K562 (cell line): Measurements from ENCODE around the gene GEMIN5. TPM values are rescaled to one million over a fixed set of nuclear protein-coding genes. Genes with fewer than 3 reads are reported as not detected.

ENCODE experiments used
- ARNT ChIP-seq, 2 experiments: fragments of 450-650 bp; IDR thresholded peaks; 2 replicates each; pipeline ENCODE4 v1.6.1; 2016; ENCODE audit warnings: mild to moderate bottlenecking in 1 of 2
- BDP1 ChIP-seq: IDR thresholded peaks from 3 replicates; pipeline ENCODE4 v1.6.1; 2011; ENCODE audit not compliant: insufficient read length, insufficient read depth
- CBFA2T2 ChIP-seq: fragments of 450-650 bp; conservative IDR thresholded peaks from 2 replicates; pipeline ENCODE4 v1.6.1; 2017; ENCODE audit warnings: mild to moderate bottlenecking
- E4F1 ChIP-seq: fragments of 250-450 bp; sonication (Bioruptor Pico); IDR thresholded peaks from 2 replicates; pipeline ENCODE4 v1.5.0; 2021; ENCODE audit warnings: mild to moderate bottlenecking, borderline replicate concordance
- FOXM1 ChIP-seq, 2 experiments: fragments of 450-650 bp in 1 of 2; sonication (generic) in 1 of 2; formaldehyde crosslinking in 1 of 2; IDR thresholded peaks; 2 replicates each; pipeline versions ENCODE4 v1.6.1 to v1.9.0; 2017 to 2022; ENCODE audit warnings: low read depth in 2 of 2, mild to moderate bottlenecking in 2 of 2, missing genetic modification reagents in 1 of 2, moderate library complexity in 1 of 2
- MECOM ChIP-seq: fragments of 250-450 bp; sonication (Bioruptor Pico); IDR thresholded peaks from 2 replicates; pipeline ENCODE4 v1.8.0; 2022; ENCODE audit warnings: inconsistent platforms
- NR4A1 ChIP-seq, 2 experiments: fragments of 250-450 bp in 1 of 2; fragments of 450-650 bp in 1 of 2; sonication (Bioruptor Pico) in 1 of 2; IDR thresholded peaks; 2 replicates each; pipeline versions ENCODE4 v1.4.0 to v1.6.1; 2016 to 2020; ENCODE audit warnings: mild to moderate bottlenecking in 2 of 2, missing compliant biosample characterization in 1 of 2, missing genetic modification characterization in 1 of 2, moderate library complexity in 1 of 2
- PHB2 ChIP-seq: fragments of 450-650 bp; IDR thresholded peaks from 2 replicates; pipeline ENCODE4 v1.6.1; 2017; ENCODE audit warnings: low read depth
- PRPF4 ChIP-seq: fragments of 200-400 bp; formaldehyde crosslinking; IDR thresholded peaks from one replicate; pipeline ENCODE4 v1.6.1; 2017; ENCODE audit warnings: low read length, low read depth, mild to moderate bottlenecking; ENCODE audit not compliant: insufficient read depth, poor library complexity, severe bottlenecking
- SAFB2 ChIP-seq: fragments of 200-400 bp; formaldehyde crosslinking; IDR thresholded peaks from 2 replicates; pipeline ENCODE4 v1.6.1; 2018; ENCODE audit warnings: borderline replicate concordance, low read length, low read depth, moderate library complexity; ENCODE audit not compliant: severe bottlenecking
- SMARCA5 ChIP-seq: fragments of 450-650 bp; IDR thresholded peaks from 2 replicates; pipeline ENCODE4 v1.6.1; 2016
- TBL1XR1 ChIP-seq, 2 experiments: IDR thresholded peaks; 2 replicates each; pipeline ENCODE4 v1.6.1; 2012; ENCODE audit warnings: improper control_type of control experiment in 2 of 2, low read length in 2 of 2, mild to moderate bottlenecking in 1 of 2
- TBP ChIP-seq: optimal IDR thresholded peaks from 2 replicates; pipeline ENCODE3; 2011; ENCODE audit warnings: low read depth, low read length, improper control_type of control experiment
- THAP12 ChIP-seq: fragments of 250-450 bp; sonication (Bioruptor Pico); IDR thresholded peaks from 2 replicates; pipeline ENCODE4 v1.9.0; 2021; ENCODE audit warnings: mild to moderate bottlenecking, inconsistent platforms
- ZBTB1 ChIP-seq: sonication (generic); formaldehyde crosslinking; IDR thresholded peaks from 2 replicates; pipeline ENCODE4 v1.8.1; 2023; ENCODE audit warnings: missing genetic modification reagents, low read depth, mild to moderate bottlenecking, borderline replicate concordance
- ZNF347 ChIP-seq: fragments of 450-650 bp; formaldehyde crosslinking; IDR thresholded peaks from 2 replicates; pipeline ENCODE4 v1.4.0; 2020; ENCODE audit warnings: low read depth, mild to moderate bottlenecking, moderate library complexity
- ZNF384 ChIP-seq: IDR thresholded peaks from 2 replicates; pipeline ENCODE4 v1.6.1; 2012; ENCODE audit warnings: low read depth, low read length, improper control_type of control experiment
- ZNF57 ChIP-seq: fragments of 450-650 bp; formaldehyde crosslinking; IDR thresholded peaks from 2 replicates; pipeline ENCODE4 v1.4.0; 2020; ENCODE audit warnings: mild to moderate bottlenecking, moderate library complexity
- ZNF717 ChIP-seq: fragments of 250-450 bp; sonication (Bioruptor Pico); IDR thresholded peaks from 2 replicates; pipeline ENCODE4 v1.5.0; 2021
- polyA plus RNA-seq, 8 experiments: library from polyadenylated mRNA; depleted of rRNA in 4 of 8; stranded (reverse) in 5 of 8; unstranded in 3 of 8; fragments of >200 nt; fragmentation: Nextera tagmentation in 2 of 8; fragmentation: Illumina TruSeq in 1 of 8; extraction: Ambion mirVana in 2 of 8; extraction: Trizol in 1 of 8; gene quantifications; 2 replicates each; pipeline versions ENCODE4 v1.2.1 to v1.2.3, GENCODE V29; 2011 to 2014; ENCODE audit warnings: inconsistent platforms in 1 of 8, missing spikeins in 1 of 8
- total RNA-seq, 7 experiments: library from RNA; depleted of rRNA in 6 of 7; stranded (reverse); fragments of >200 nt in 6 of 7; fragmentation: Illumina TruSeq in 2 of 7; extraction: Trizol in 2 of 7; gene quantifications; 2 replicates each; pipeline versions ENCODE4 v1.2.1 to v1.2.3, GENCODE V29; 2011 to 2021; ENCODE audit warnings: low replicate concordance in 1 of 7
- TF ChIP-seq, protein P1 (sequence below): sonication (generic); formaldehyde crosslinking; IDR thresholded peaks from 2 replicates; pipeline ENCODE4 v1.8.1; 2023; ENCODE audit warnings: mild to moderate bottlenecking, missing genetic modification reagents

Gene GEMIN5
- total and polyA plus RNA-seq, 9 of the 15 experiments (the other 6 are each of a cell fraction or from before 2014, with no cell fraction given): 10.3 to 48.2 (median 34.7) TPM

GRCh38 chr5:154840435-154841272 lies 97.4 kb downstream of the GEMIN5 start (continued):
- TF ChIP-seq FOXM1 (IDR thresholded peaks at IDR 0.05; ENCODE audit: low read depth) (peak; percentile 71; the same call in 1 of the 2 replicates), FOXM1 (CRISPR knock-in tag; IDR thresholded peaks at IDR 0.05; ENCODE audit: low read depth) (no peak), ZBTB1 (CRISPR knock-in tag) (no peak), THAP12 (CRISPR knock-in tag) (no peak), MECOM (CRISPR knock-in tag) (peak; percentile 72; the same call in 1 of the 2 replicates), TBP (peak; percentile 30), CBFA2T2 (peak; percentile 94), NR4A1 (CRISPR knock-in tag; IDR thresholded peaks at IDR 0.05) (no peak), NR4A1 (tag; IDR thresholded peaks at IDR 0.05) (0 out of 2 replicates have a peak, but pooled peaks have one; percentile 40), ZNF57 (no peak), PHB2 (peak; percentile 67; the same call in 1 of the 2 replicates), ZNF347 (CRISPR knock-in tag) (no peak), SMARCA5 (peak; percentile 81; the same call in 1 of the 2 replicates), SAFB2 (no peak), ZNF384 (no peak), BDP1 (no peak), ARNT (IDR thresholded peaks at IDR 0.05) (peak in 1 of 2 experiments; percentile 65; a peak in 1 of 4 replicates), ZNF717 (CRISPR knock-in tag) (no peak), E4F1 (CRISPR knock-in tag) (no peak), PRPF4 (no peak), TBL1XR1 (IDR thresholded peaks at IDR 0.05; ENCODE audit: low read length in 2 of 2) (peak in 1 of 2 experiments; percentile 70; a peak in 3 of 4 replicates)
- TF ChIP-seq, protein P1, sequence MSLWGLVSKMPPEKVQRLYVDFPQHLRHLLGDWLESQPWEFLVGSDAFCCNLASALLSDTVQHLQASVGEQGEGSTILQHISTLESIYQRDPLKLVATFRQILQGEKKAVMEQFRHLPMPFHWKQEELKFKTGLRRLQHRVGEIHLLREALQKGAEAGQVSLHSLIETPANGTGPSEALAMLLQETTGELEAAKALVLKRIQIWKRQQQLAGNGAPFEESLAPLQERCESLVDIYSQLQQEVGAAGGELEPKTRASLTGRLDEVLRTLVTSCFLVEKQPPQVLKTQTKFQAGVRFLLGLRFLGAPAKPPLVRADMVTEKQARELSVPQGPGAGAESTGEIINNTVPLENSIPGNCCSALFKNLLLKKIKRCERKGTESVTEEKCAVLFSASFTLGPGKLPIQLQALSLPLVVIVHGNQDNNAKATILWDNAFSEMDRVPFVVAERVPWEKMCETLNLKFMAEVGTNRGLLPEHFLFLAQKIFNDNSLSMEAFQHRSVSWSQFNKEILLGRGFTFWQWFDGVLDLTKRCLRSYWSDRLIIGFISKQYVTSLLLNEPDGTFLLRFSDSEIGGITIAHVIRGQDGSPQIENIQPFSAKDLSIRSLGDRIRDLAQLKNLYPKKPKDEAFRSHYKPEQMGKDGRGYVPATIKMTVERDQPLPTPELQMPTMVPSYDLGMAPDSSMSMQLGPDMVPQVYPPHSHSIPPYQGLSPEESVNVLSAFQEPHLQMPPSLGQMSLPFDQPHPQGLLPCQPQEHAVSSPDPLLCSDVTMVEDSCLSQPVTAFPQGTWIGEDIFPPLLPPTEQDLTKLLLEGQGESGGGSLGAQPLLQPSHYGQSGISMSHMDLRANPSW: no peak
